Gastrocnemius medialis (tissue), 4 donors: ENCODE results near the gene GMPR. TPM values are rescaled to one million over a fixed set of nuclear protein-coding genes. Genes with fewer than 3 reads are reported as not detected.
A peak's percentile ranks its signal among the peaks of the same experiment; 100 is the strongest.

ENCODE experiments used
- ATAC-seq, 2 donors: fragments of 150-250 bp; one replicate each; pipeline ENCODE4 v1.9.1; 2016
- DNase-seq, 2 donors: peaks; one replicate each; pipeline ENCODE4 v3.0.0-alpha.2; 2019
- H3K27ac ChIP-seq, 4 donors: fragments of 200-600 bp; sonication (generic); 1 replicate in 1 of 4; 2 replicates in 3 of 4; pipeline ENCODE4 v1.5.1; 2016 to 2018; ENCODE audit warnings: mild to moderate bottlenecking in 2 of 4, moderate library complexity in 1 of 4
- H3K27me3 ChIP-seq, 3 donors: fragments of 200-600 bp; sonication (generic) in 2 of 3; 1 replicate in 1 of 3; 2 replicates in 2 of 3; pipeline versions ENCODE4 v1.5.1 to v1.6.0; 2016 to 2019; ENCODE audit warnings: mild to moderate bottlenecking in 1 of 3, moderate library complexity in 1 of 3
- H3K36me3 ChIP-seq, 2 donors: fragments of 200-600 bp; sonication (generic) in 1 of 2; one replicate each; pipeline ENCODE4 v1.5.1; 2017 to 2018
- H3K4me1 ChIP-seq, 2 donors: fragments of 200-600 bp; sonication (generic) in 1 of 2; one replicate each; pipeline ENCODE4 v1.5.1; 2016 to 2017; ENCODE audit warnings: mild to moderate bottlenecking in 2 of 2
- H3K4me3 ChIP-seq, 4 donors: fragments of 200-600 bp; sonication (generic) in 3 of 4; 1 replicate in 1 of 4; 2 replicates in 3 of 4; pipeline ENCODE4 v1.5.1; 2016 to 2019; ENCODE audit warnings: mild to moderate bottlenecking in 2 of 4
- H3K9me3 ChIP-seq, 3 donors: fragments of 200-600 bp; sonication (generic) in 2 of 3; 1 replicate in 1 of 3; 2 replicates in 2 of 3; pipeline ENCODE4 v1.5.1; 2016 to 2019
- POLR2A ChIP-seq, 2 donors: fragments of 450-650 bp; IDR thresholded peaks; one replicate each; pipeline ENCODE4 v1.6.1; 2017; ENCODE audit warnings: antibody characterized with exemption in 2 of 2, mild to moderate bottlenecking in 2 of 2, moderate library complexity in 2 of 2
- in situ Hi-C, 4 donors: fragments of 200-750 bp; cut with MboI; loops; one replicate each; pipeline versions ENCODE4 v1.15.0 to v1.8.0; 2017; ENCODE audit warnings: low sequenced_read_pairs in 4 of 4
- intact Hi-C: fragments of 100-400 bp; cut with DNase I; formaldehyde crosslinking; loops from one replicate; pipeline ENCODE4 v1.15.1; 2023; ENCODE audit warnings: low total_unique reads
- total RNA-seq, 4 donors: library from RNA; depleted of rRNA; stranded (reverse); fragments of >200 nt; gene quantifications; one replicate each; pipeline versions ENCODE4 v1.1.0 to v1.2.3, GENCODE V29; 2016
- TF ChIP-seq, protein P1 (sequence below), 5 experiments: fragments of 450-650 bp in 3 of 5; fragments of 200-600 bp in 2 of 5; sonication (generic) in 2 of 5; IDR thresholded peaks in 4 of 5; conservative IDR thresholded peaks in 1 of 5; 1 replicate in 4 of 5; 2 replicates in 1 of 5; pipeline ENCODE4 v1.5.1; 2016 to 2019; ENCODE audit warnings: antibody characterized with exemption in 5 of 5, mild to moderate bottlenecking in 3 of 5, moderate library complexity in 3 of 5

Gene GMPR
- total RNA-seq, 4 donors from 2014 or later: 109 to 266 (median 239) TPM

- no peaks in the 10 kb centered on the region for H3K9me3 ChIP-seq
- H3K4me3 ChIP-seq: no peak overlapping the region
- peak; percentile 63 to 65 for ATAC-seq
- peaks cover 0 to 4% of the 10 kb centered on the region in 2 donors for H3K36me3 ChIP-seq
- in situ Hi-C loops: loop anchor here in 2 of 4 donors (5.0 to 25.0 kb wide), 4 partner anchors 73 to 630 kb away; no protein-coding TSS in a partner anchor
- peaks cover 57 to 67% of the 10 kb centered on the region in 2 donors for H3K4me1 ChIP-seq
- intact Hi-C loops: loop anchor here (1.0 to 10.0 kb wide), 5 partner anchors 45 to 633 kb away; no protein-coding TSS in a partner anchor
- DNase-seq: peak; percentile 64 to 75
- peak overlapping the region; percentile 69 to 76 (median 72) for H3K27ac ChIP-seq
- H3K27me3 ChIP-seq: no peaks in the 10 kb centered on the region
- TF ChIP-seq, protein P1, sequence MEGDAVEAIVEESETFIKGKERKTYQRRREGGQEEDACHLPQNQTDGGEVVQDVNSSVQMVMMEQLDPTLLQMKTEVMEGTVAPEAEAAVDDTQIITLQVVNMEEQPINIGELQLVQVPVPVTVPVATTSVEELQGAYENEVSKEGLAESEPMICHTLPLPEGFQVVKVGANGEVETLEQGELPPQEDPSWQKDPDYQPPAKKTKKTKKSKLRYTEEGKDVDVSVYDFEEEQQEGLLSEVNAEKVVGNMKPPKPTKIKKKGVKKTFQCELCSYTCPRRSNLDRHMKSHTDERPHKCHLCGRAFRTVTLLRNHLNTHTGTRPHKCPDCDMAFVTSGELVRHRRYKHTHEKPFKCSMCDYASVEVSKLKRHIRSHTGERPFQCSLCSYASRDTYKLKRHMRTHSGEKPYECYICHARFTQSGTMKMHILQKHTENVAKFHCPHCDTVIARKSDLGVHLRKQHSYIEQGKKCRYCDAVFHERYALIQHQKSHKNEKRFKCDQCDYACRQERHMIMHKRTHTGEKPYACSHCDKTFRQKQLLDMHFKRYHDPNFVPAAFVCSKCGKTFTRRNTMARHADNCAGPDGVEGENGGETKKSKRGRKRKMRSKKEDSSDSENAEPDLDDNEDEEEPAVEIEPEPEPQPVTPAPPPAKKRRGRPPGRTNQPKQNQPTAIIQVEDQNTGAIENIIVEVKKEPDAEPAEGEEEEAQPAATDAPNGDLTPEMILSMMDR (IDR thresholded peaks at IDR 0.05 in 4 of 5, conservative IDR thresholded peaks at IDR 0.05 in 1 of 5): peak; percentile 90 to 95 (median 92)
- TF ChIP-seq POLR2A (IDR thresholded peaks at IDR 0.05): no peak
Measured at GRCh38 chr6:16332175-16332542, 93.8 kb downstream of the GMPR start.

GRCh38 chr6:16333580-16333979 lies 95.2 kb downstream of the GMPR start:
- in situ Hi-C loops: loop anchor here in 2 of 4 donors (5.0 to 25.0 kb wide), 4 partner anchors 71 to 629 kb away; no protein-coding TSS in a partner anchor
- peak overlapping the region; percentile 69 to 76 (median 72) for H3K27ac ChIP-seq
- ATAC-seq: peak in 1 of 2 donors; percentile 46

GRCh38 chr6:16334671-16335070 lies 96.3 kb downstream of the GMPR start:
- Histone ChIP-seq H3K36me3 (no peaks in the 10 kb centered on the region), H3K27ac (peak overlapping the region; percentile 69 to 76 (median 72)), H3K4me3 (no peak overlapping the region), H3K9me3 (no peaks in the 10 kb centered on the region), H3K4me1 (peaks cover 73 to 74% of the 10 kb centered on the region in 2 donors), H3K27me3 (no peaks in the 10 kb centered on the region)
- intact Hi-C loops: loop anchor here (1.0 to 10.0 kb wide), 4 partner anchors 11 to 630 kb away; no protein-coding TSS in a partner anchor
- in situ Hi-C loops: loop anchor here (5.0 to 25.0 kb wide), 6 partner anchors 70 to 628 kb away; no protein-coding TSS in a partner anchor
- peak; percentile 84 to 87 for DNase-seq
- TF ChIP-seq, protein P1 (IDR thresholded peaks at IDR 0.05 in 4 of 5, conservative IDR thresholded peaks at IDR 0.05 in 1 of 5): no peak
- TF ChIP-seq POLR2A (IDR thresholded peaks at IDR 0.05): peak in 1 of 2 donors; percentile 10
- ATAC-seq: peak; percentile 79 to 83

More at GRCh38 chr6:16333580-16333979, 95.2 kb downstream of the GMPR start:
- Histone ChIP-seq H3K4me1 (peaks cover 68 to 78% of the 10 kb centered on the region in 2 donors), H3K9me3 (no peaks in the 10 kb centered on the region), H3K27me3 (no peaks in the 10 kb centered on the region), H3K4me3 (no peak overlapping the region), H3K36me3 (no peaks in the 10 kb centered on the region)
- TF ChIP-seq, protein P1 (IDR thresholded peaks at IDR 0.05 in 4 of 5, conservative IDR thresholded peaks at IDR 0.05 in 1 of 5): no peak
- no peak for TF ChIP-seq POLR2A (IDR thresholded peaks at IDR 0.05)
- no peak for DNase-seq
- intact Hi-C loops: loop anchor here (2.0 to 10.0 kb wide), 4 partner anchors 46 to 631 kb away; no protein-coding TSS in a partner anchor

GRCh38 chr6:16335176-16335575 lies 96.8 kb downstream of the GMPR start:
- H3K4me1 ChIP-seq: peaks cover 73 to 74% of the 10 kb centered on the region in 2 donors

More at GRCh38 chr6:16335176-16335575, 96.8 kb downstream of the GMPR start:
- no peaks in the 10 kb centered on the region for H3K9me3 ChIP-seq
- no peaks in the 10 kb centered on the region for H3K36me3 ChIP-seq
- DNase-seq: no peak
- intact Hi-C loops (loop anchor here (1.0 to 10.0 kb wide), 3 partner anchors 10 to 630 kb away; no protein-coding TSS in a partner anchor), in situ Hi-C loops (loop anchor here (5.0 to 25.0 kb wide), 6 partner anchors 70 to 627 kb away; no protein-coding TSS in a partner anchor)
- H3K4me3 ChIP-seq: no peak overlapping the region
- H3K27me3 ChIP-seq: no peaks in the 10 kb centered on the region
- H3K27ac ChIP-seq: peak overlapping the region; percentile 69 to 76 (median 72)
- TF ChIP-seq, protein P1 (IDR thresholded peaks at IDR 0.05 in 4 of 5, conservative IDR thresholded peaks at IDR 0.05 in 1 of 5): no peak
- no peak for TF ChIP-seq POLR2A (IDR thresholded peaks at IDR 0.05)
- ATAC-seq: no peak
